ENCODE data around the gene USH2A.

The USH2A gene

GRCh38 chr1:216448011-216448510, 24.8 kb upstream of the USH2A start:
- no peak overlapping the region for H2BK12ac ChIP-seq (ENCODE audit: low read length)

GRCh38 chr1:216437603-216438002, 14.4 kb upstream of the USH2A start:
- DNase-seq (ENCODE audit: low spot score), result no peak
- Histone ChIP-seq H3K9ac (ENCODE audit: low read depth, low read length, poor library complexity) (no peak overlapping the region), H3K27me3 (ENCODE audit: control insufficient read depth in 3 of 3, insufficient read depth in 3 of 3, low read depth in 1 of 3, low read length in 3 of 3) (no peaks in the 10 kb centered on the region), H4K8ac (ENCODE audit: low read depth, low read length) (no peak overlapping the region), H2BK12ac (ENCODE audit: low read length) (no peak overlapping the region), H3K79me1 (ENCODE audit: low read depth, low read length) (no peaks in the 10 kb centered on the region), H3K4ac (ENCODE audit: low read length) (no peak overlapping the region), H2BK120ac (ENCODE audit: low read depth, low read length) (no peak overlapping the region), H3K27ac (replicated peaks; ENCODE audit: low read length) (no peak overlapping the region), H3K14ac (ENCODE audit: low read length) (no peak overlapping the region), H3K18ac (ENCODE audit: low read length) (no peak overlapping the region), H4K91ac (ENCODE audit: low read depth, low read length, poor library complexity) (no peak overlapping the region), H3K23ac (ENCODE audit: low read depth, low read length, poor library complexity) (no peak overlapping the region), H3K4me1 (ENCODE audit: control insufficient read depth in 2 of 2, insufficient read depth in 1 of 2, low read depth in 1 of 2, low read length in 2 of 2) (no peaks in the 10 kb centered on the region), H3K4me2 (ENCODE audit: insufficient read depth, low read length, poor library complexity, severe bottlenecking) (no peak overlapping the region), H2AK5ac (ENCODE audit: low read depth, low read length) (no peak overlapping the region), H2BK5ac (ENCODE audit: low read length) (no peak overlapping the region), H2AFZ (ENCODE audit: low read length) (no peak overlapping the region), H3K4me3 (ENCODE audit: low read length in 2 of 2) (no peak overlapping the region), H2BK15ac (ENCODE audit: low read length) (no peak overlapping the region), H3K9me3 (replicated peaks in 1 of 2; ENCODE audit: control insufficient read depth in 2 of 2, insufficient read depth in 1 of 2, low read depth in 1 of 2, low read length in 2 of 2) (no peaks in the 10 kb centered on the region), H3K36me3 (replicated peaks in 1 of 2; ENCODE audit: control insufficient read depth in 2 of 2, insufficient read depth in 2 of 2, low read length in 2 of 2) (no peaks in the 10 kb centered on the region)
- no CpG with 5 or more reads among the region's 5 CpGs for WGBS, 2 donors (ENCODE audit: extremely low coverage in 2 of 2, insufficient read length in 2 of 2, insufficient replicate concordance in 1 of 2)

More at GRCh38 chr1:216448011-216448510, 24.8 kb upstream of the USH2A start:
- H2AK5ac ChIP-seq (ENCODE audit: low read depth, low read length), result no peak overlapping the region
- H2BK120ac ChIP-seq (ENCODE audit: low read depth, low read length), result no peak overlapping the region
- H3K14ac ChIP-seq (ENCODE audit: low read length), result no peak overlapping the region
- H3K27me3 ChIP-seq (ENCODE audit: control insufficient read depth in 3 of 3, insufficient read depth in 3 of 3, low read depth in 1 of 3, low read length in 3 of 3), result no peaks in the 10 kb centered on the region
- no peak overlapping the region for H3K4me3 ChIP-seq (ENCODE audit: low read length in 2 of 2)
- no peaks in the 10 kb centered on the region for H3K9me3 ChIP-seq (replicated peaks in 1 of 2; ENCODE audit: control insufficient read depth in 2 of 2, insufficient read depth in 1 of 2, low read depth in 1 of 2, low read length in 2 of 2)
- no peak overlapping the region for H3K9ac ChIP-seq (ENCODE audit: low read depth, low read length, poor library complexity)
- no peaks in the 10 kb centered on the region for H3K4me1 ChIP-seq (ENCODE audit: control insufficient read depth in 2 of 2, insufficient read depth in 1 of 2, low read depth in 1 of 2, low read length in 2 of 2)
- no peak overlapping the region for H3K4ac ChIP-seq (ENCODE audit: low read length)
- no peak overlapping the region for H2AFZ ChIP-seq (ENCODE audit: low read length)
- no peak for DNase-seq (ENCODE audit: low spot score)
- H3K23ac ChIP-seq (ENCODE audit: low read depth, low read length, poor library complexity), result no peak overlapping the region
- H3K27ac ChIP-seq (replicated peaks; ENCODE audit: low read length), result no peak overlapping the region
- no peak overlapping the region for H4K8ac ChIP-seq (ENCODE audit: low read depth, low read length)
- H3K79me1 ChIP-seq (ENCODE audit: low read depth, low read length), result no peaks in the 10 kb centered on the region
- H3K18ac ChIP-seq (ENCODE audit: low read length), result no peak overlapping the region
- H4K91ac ChIP-seq (ENCODE audit: low read depth, low read length, poor library complexity), result no peak overlapping the region
- no peak overlapping the region for H2BK15ac ChIP-seq (ENCODE audit: low read length)
- no peak overlapping the region for H2BK5ac ChIP-seq (ENCODE audit: low read length)
- H3K36me3 ChIP-seq (replicated peaks in 1 of 2; ENCODE audit: control insufficient read depth in 2 of 2, insufficient read depth in 2 of 2, low read length in 2 of 2), result no peaks in the 10 kb centered on the region
- H3K4me2 ChIP-seq (ENCODE audit: insufficient read depth, low read length, poor library complexity, severe bottlenecking), result no peak overlapping the region

GRCh38 chr1:216434232-216434631, 11.0 kb upstream of the USH2A start:
- Histone ChIP-seq H2AK5ac (ENCODE audit: low read depth, low read length) (no peak overlapping the region), H3K9ac (ENCODE audit: low read depth, low read length, poor library complexity) (no peak overlapping the region), H3K18ac (ENCODE audit: low read length) (no peak overlapping the region), H3K23ac (ENCODE audit: low read depth, low read length, poor library complexity) (no peak overlapping the region), H3K4me1 (ENCODE audit: control insufficient read depth in 2 of 2, insufficient read depth in 1 of 2, low read depth in 1 of 2, low read length in 2 of 2) (peaks cover 0 to 4% of the 10 kb centered on the region in 2 donors), H2BK120ac (ENCODE audit: low read depth, low read length) (no peak overlapping the region), H2AFZ (ENCODE audit: low read length) (no peak overlapping the region), H3K79me1 (ENCODE audit: low read depth, low read length) (no peaks in the 10 kb centered on the region), H2BK5ac (ENCODE audit: low read length) (no peak overlapping the region), H2BK15ac (ENCODE audit: low read length) (no peak overlapping the region), H3K4ac (ENCODE audit: low read length) (no peak overlapping the region), H3K4me3 (ENCODE audit: low read length in 2 of 2) (no peak overlapping the region), H3K4me2 (ENCODE audit: insufficient read depth, low read length, poor library complexity, severe bottlenecking) (no peak overlapping the region), H2BK12ac (ENCODE audit: low read length) (no peak overlapping the region), H3K27me3 (ENCODE audit: control insufficient read depth in 3 of 3, insufficient read depth in 3 of 3, low read depth in 1 of 3, low read length in 3 of 3) (no peaks in the 10 kb centered on the region), H3K14ac (ENCODE audit: low read length) (no peak overlapping the region), H3K27ac (replicated peaks; ENCODE audit: low read length) (no peak overlapping the region), H4K91ac (ENCODE audit: low read depth, low read length, poor library complexity) (no peak overlapping the region), H4K8ac (ENCODE audit: low read depth, low read length) (no peak overlapping the region), H3K36me3 (replicated peaks in 1 of 2; ENCODE audit: control insufficient read depth in 2 of 2, insufficient read depth in 2 of 2, low read length in 2 of 2) (no peaks in the 10 kb centered on the region), H3K9me3 (replicated peaks in 1 of 2; ENCODE audit: control insufficient read depth in 2 of 2, insufficient read depth in 1 of 2, low read depth in 1 of 2, low read length in 2 of 2) (no peaks in the 10 kb centered on the region)
- no peak for DNase-seq (ENCODE audit: low spot score)

- no peak overlapping the region for H2AK5ac ChIP-seq (ENCODE audit: low read depth, low read length)
- no peaks in the 10 kb centered on the region for H3K27me3 ChIP-seq (ENCODE audit: control insufficient read depth in 3 of 3, insufficient read depth in 3 of 3, low read depth in 1 of 3, low read length in 3 of 3)
- H4K8ac ChIP-seq (ENCODE audit: low read depth, low read length), result no peak overlapping the region
- no peak overlapping the region for H3K4me3 ChIP-seq (ENCODE audit: low read length in 2 of 2)
- H3K79me1 ChIP-seq (ENCODE audit: low read depth, low read length), result no peaks in the 10 kb centered on the region
- H3K14ac ChIP-seq (ENCODE audit: low read length), result no peak overlapping the region
- DNase-seq (ENCODE audit: low spot score), result no peak
- no peak overlapping the region for H2AFZ ChIP-seq (ENCODE audit: low read length)
- no peak overlapping the region for H3K27ac ChIP-seq (replicated peaks; ENCODE audit: low read length)
- H2BK120ac ChIP-seq (ENCODE audit: low read depth, low read length), result no peak overlapping the region
- no peak overlapping the region for H3K4ac ChIP-seq (ENCODE audit: low read length)
- no peak overlapping the region for H3K18ac ChIP-seq (ENCODE audit: low read length)
- H3K4me1 ChIP-seq (ENCODE audit: control insufficient read depth in 2 of 2, insufficient read depth in 1 of 2, low read depth in 1 of 2, low read length in 2 of 2), result peaks cover 0 to 4% of the 10 kb centered on the region in 2 donors
- no peaks in the 10 kb centered on the region for H3K36me3 ChIP-seq (replicated peaks in 1 of 2; ENCODE audit: control insufficient read depth in 2 of 2, insufficient read depth in 2 of 2, low read length in 2 of 2)
- no peak overlapping the region for H2BK15ac ChIP-seq (ENCODE audit: low read length)
- H3K9me3 ChIP-seq (replicated peaks in 1 of 2; ENCODE audit: control insufficient read depth in 2 of 2, insufficient read depth in 1 of 2, low read depth in 1 of 2, low read length in 2 of 2), result no peaks in the 10 kb centered on the region
- no peak overlapping the region for H3K9ac ChIP-seq (ENCODE audit: low read depth, low read length, poor library complexity)
- H4K91ac ChIP-seq (ENCODE audit: low read depth, low read length, poor library complexity), result no peak overlapping the region
- no peak overlapping the region for H3K23ac ChIP-seq (ENCODE audit: low read depth, low read length, poor library complexity)
- no CpG with 5 or more reads among the region's 2 CpGs for WGBS, 2 donors (ENCODE audit: extremely low coverage in 2 of 2, insufficient read length in 2 of 2, insufficient replicate concordance in 1 of 2)
- H3K4me2 ChIP-seq (ENCODE audit: insufficient read depth, low read length, poor library complexity, severe bottlenecking), result no peak overlapping the region
- no peak overlapping the region for H2BK5ac ChIP-seq (ENCODE audit: low read length)
- H2BK12ac ChIP-seq (ENCODE audit: low read length), result no peak overlapping the region
Observed at GRCh38 chr1:216433175-216433574, 9.9 kb upstream of the USH2A start.

Measured in neuronal stem cell (in vitro differentiated cells).